SK-N-MC (cell line): Measurements from ENCODE around the gene LRRC4C.

ENCODE experiments used
- EZH2 ChIP-seq: fragments of 200-600 bp; sonication (generic); IDR thresholded peaks from one replicate; pipeline ENCODE4 v1.6.1; 2017; ENCODE audit warnings: antibody characterized with exemption
- POLR2AphosphoS5 ChIP-seq: IDR thresholded peaks from 2 replicates; pipeline ENCODE4 v1.6.1; 2012; ENCODE audit warnings: mild to moderate bottlenecking, low read depth, low read length, borderline replicate concordance

GRCh38 chr11:40291329-40291728 is 1168.1 kb downstream of the LRRC4C start:
- TF ChIP-seq EZH2, result no peak
- TF ChIP-seq POLR2AphosphoS5, result no peak
